GM19043 (cell line): ENCODE measurements around the gene SRCIN1.

Experiments
- ATAC-seq: cut with Tn5 transposase; IDR thresholded peaks from one replicate; pipeline ENCODE4 v1.9.1; 2021; ENCODE audit warnings: low read depth; ENCODE audit not compliant: unreplicated experiment

SRCIN1 gene

DNA sequence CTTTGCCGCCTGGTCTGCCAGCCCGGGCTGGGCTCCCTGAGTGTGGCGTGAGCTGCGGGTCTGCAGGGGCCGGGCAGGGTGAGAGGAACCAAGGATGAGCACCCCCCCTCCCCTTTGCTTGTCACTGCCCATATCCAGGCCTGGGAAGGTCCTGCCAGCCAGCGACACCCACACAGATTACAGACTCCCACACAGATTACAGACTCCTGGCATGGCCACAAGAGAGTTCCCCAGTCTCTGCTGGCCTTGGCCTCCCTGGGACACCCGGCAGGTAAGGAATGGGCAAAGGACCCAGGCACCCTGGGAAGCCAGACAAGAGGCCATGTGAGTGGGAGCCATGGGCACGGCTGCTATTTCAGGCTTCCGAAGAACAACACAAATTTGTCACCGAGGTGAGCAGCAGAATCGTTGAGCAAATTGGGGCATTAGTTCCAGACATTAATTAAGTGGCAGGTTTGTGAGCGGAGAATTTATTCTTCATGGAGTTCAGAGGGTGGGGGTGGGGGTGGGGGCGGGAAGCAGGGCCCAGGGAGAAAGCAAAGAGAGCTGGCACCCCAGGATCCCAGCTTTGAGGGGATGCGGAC, 41.4 kb downstream of the SRCIN1 start:
- ATAC-seq: no peak

DNA sequence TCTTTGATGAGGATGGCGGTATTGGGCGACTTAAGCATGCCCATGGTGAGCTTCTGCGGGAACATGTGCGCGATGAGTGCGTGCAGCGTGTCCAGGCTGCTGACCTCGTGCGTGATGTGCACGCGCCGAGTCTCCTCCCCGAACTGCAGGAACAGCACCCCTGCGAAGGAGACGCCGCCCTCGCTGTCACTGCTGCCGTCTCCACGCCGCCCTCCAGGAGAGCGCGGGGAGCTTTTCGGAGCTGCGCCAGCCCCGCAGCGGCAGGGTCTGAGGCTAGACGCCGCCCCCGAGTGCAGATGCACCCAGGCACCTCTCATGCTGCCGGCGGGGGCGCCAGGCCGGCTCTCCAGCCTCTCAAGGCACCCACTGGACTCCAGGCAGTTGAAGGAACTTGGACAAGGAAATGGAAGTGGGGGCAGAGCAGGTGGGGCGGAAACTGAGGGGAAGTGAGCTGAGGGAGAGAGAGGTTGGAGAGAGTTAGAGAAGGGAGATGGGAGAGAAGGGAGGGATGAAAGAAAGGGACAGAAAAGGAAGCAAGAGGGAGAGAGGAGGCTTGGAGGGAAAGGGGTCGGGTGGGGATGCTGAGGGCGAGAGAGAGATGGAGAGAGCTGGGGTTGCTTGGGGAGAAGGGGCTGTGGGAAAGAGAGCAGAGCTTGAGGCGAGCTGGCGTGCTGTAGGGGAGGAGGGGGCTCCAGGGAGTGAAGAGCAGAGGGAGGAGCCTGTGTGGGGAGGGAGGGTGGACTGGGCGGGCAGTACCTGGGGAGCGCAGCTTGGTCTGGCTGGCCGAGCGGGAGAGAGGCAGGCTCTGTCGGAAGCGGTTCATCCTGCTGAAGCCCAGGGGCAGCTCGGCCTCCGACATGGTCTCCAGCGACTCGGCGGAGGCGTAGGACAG, 42.1 kb downstream of the SRCIN1 start:
- no peak for ATAC-seq

GRCh38 chr17:38562903-38563302, 42.8 kb downstream of the SRCIN1 start:
- ATAC-seq: no peak

DNA sequence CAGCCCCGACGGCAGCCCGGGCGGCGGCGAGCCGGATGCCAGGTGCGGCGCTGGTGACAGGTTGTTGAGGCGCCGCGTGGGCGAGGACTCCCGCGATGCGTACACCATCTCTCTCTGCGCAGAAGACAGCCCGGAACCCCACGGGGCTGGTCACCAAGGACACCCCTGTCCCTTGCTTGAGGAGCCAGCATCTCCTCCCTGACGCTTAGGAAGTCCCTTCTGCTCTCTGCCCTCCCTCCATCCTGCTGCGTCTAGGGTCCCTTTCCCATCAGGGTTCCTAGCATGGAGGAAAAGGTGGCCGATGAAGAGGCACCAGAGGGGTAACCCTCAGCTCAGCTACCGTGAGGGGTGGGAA, 43.6 kb downstream of the SRCIN1 start:
- ATAC-seq: no peak

GRCh38 chr17:38561416-38562214, 44.1 kb downstream of the SRCIN1 start:
- ATAC-seq: no peak

DNA sequence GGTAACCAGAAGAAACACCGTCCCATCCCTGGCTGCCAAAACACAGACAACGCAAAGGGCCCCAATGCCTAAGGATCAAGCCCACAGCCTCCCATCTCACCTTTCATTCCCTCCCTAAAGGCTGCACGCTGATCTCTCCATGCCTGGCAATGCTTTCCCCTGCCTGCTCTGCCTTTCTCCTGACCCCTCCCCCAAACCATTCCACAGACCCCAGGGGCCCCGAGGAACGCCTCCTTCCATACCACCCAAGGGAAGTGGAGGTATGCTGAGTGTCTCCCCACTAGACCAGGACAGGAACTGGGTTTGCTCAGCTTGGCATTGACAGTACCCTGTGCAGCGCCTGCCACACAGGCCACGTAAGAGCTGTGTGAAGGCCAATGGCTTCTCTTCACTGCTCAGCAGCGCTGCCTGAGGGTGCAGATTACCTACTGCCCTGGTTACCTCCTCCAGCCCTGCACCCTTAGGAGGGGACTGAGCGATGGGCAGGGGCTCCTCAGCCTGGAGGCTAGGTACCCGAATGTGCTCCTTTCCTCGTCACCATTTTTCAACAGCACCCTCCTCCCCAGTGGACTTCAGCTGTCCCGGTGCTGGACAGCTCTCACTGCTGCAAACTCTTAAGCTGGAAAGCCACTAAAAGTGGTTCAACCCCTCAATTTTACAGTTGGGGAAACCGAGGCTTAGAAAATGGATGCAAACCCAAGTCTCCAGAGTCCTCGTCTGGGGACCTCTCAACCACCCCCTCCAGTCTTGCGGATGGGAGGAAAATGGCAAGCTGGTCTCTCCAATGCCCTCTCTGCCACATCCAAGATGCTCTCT, 45.0 kb downstream of the SRCIN1 start:
- no peak for ATAC-seq

DNA sequence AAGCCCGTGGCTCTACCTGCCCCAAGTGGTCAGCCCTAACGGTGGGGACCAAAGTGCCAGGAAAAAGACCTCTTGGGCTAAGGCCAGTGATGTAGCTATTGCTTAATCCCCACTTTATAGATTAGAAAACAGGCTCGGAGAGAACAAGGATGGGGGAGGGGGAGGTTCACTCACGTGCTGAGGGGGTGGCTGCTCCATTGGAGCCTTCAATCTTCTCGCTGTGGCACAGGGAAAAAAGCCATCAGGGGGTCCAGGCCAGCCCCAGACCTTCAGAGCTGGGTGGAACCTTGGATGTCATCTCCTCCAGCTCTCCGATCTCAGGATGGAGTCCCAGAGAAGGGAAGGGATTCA, 45.9 kb downstream of the SRCIN1 start:
- ATAC-seq: no peak

DNA sequence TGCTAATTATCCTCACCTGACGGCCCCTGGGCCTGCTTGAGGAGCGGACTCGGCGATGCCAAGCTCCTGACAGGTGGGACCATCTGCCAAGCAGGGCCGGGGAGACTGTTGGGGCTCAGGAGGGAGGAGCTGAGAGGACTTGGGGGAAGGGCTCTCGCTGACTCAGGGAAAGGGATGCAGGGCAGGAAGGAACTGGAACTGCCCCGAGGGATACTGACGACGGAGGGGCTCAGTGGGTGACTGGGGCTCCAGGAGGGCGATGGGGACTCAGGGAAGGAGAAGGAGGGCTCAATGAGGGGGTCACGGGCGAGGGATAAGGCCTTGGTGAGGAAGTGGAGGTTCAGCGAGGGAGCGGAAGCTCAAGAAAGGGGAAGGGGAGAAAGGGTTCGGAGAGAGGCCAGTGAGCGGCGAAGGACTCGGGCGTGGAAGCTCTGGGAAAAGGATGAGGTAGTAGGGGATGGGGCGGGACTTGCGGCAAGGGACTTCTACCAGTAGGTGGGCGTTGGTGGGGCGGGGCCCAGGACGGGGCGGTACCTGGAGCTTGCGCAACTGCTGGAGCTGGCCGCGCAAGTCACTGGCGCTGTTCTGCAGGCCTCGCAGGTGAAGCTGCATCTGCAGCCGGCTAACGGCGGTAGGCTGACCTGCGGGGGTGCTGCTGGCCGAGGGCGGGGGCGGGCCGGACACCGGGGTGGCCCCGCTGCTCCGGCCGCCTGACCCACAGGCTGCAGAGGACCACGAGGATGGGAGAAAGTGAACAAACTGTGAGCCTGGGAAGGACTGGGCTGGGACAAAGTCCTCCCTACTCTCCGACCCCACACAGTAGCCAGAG, 46.5 kb downstream of the SRCIN1 start:
- ATAC-seq: peak; percentile 48

DNA sequence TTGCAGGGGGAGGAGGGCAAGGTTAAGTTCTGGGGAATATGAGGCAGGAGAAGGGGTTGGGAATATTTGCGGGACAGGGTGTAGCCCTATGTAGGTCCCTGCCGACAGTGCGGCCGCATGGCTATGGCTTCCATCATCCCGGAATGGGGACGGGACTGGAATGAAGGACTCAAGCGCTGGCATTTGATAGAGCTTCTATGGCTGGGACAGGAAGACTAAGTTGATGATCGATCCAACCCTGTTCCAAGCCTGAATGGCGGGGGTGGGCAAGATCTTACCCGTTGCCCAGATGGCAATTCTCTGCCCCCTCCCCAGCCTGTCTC, 47.1 kb downstream of the SRCIN1 start:
- ATAC-seq: no peak

DNA sequence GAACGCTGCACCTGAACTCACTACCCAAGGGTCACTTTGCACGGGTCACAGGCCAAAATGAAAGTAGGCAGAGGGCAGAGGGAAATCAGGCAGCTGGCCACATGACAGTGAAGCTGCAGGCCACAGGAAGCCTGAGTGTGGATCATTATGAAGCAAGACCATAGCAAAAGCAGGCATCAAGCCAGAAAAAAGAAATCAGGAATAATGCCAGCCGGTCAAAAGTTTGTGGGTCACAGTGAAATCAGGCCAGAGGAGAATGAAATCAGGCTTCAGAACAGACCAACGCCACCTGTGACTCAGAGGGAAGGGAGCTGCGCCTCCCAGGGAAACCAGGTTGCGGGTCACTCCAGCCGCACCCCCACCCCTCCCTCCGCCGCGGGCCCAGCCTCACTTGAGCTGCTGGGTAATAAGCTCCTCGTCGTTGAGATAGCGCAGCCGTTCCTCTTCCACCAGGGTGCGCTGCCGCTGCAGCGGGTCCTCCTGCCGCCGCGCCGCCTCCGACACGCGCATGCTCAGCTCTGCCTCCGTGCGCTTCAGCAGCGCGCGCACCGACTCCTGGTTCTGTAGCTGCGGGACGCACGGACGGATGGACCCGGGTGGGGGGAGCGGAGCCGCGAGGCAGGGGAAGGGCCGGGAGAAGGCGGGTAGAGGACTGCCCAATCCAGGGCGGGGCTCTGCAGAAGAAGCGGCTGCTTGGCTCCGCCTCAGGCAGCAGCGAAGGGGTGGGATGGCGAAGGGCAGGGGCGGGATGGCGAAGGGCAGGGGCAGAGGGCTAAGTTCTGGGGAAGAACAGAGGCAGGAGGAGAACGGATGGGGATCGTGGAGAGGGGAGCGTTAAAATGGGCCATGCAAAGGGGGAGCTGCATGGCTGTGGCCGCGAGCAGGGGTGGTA, 47.7 kb downstream of the SRCIN1 start:
- peak; percentile 64 for ATAC-seq

DNA sequence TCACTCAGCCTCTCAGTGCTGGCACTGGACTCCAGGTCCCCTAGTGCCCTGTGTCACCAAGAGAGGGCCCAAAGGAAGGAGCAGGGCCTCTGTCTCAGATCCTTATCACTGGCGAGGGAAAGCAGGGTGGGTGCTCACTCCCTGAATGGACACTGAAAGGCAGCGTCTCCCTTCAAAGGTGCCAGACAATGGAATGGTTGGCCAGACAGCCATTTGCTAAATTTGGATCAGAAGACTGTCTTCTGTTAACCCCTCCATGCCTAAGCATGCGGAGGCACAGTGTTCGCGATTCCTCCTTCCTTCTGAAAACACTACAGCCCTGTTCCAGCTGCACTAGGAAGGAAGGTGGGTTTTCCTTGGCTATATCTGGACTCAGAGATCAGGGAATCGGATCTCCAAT, 48.4 kb downstream of the SRCIN1 start:
- no peak for ATAC-seq

DNA sequence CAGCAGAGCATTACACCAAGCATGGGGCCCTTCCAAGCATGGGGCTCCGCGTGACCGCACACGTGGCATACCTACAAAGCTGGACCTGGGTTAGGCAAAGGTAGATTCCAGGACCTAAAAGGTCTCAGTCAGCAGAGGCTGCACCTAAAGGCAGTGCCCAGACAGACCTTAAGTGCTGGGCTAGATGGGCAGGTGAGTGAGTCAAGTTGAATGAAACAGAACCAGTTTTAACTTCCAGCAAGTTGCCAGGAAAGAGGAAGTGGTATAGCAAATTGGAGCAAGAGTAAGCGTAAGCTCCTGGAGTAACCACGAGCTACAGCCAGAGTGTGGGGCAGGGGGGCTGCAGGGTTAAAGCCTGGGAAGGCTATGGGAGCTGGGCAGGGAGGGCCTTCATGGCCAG, 49.5 kb downstream of the SRCIN1 start:
- ATAC-seq: no peak

DNA sequence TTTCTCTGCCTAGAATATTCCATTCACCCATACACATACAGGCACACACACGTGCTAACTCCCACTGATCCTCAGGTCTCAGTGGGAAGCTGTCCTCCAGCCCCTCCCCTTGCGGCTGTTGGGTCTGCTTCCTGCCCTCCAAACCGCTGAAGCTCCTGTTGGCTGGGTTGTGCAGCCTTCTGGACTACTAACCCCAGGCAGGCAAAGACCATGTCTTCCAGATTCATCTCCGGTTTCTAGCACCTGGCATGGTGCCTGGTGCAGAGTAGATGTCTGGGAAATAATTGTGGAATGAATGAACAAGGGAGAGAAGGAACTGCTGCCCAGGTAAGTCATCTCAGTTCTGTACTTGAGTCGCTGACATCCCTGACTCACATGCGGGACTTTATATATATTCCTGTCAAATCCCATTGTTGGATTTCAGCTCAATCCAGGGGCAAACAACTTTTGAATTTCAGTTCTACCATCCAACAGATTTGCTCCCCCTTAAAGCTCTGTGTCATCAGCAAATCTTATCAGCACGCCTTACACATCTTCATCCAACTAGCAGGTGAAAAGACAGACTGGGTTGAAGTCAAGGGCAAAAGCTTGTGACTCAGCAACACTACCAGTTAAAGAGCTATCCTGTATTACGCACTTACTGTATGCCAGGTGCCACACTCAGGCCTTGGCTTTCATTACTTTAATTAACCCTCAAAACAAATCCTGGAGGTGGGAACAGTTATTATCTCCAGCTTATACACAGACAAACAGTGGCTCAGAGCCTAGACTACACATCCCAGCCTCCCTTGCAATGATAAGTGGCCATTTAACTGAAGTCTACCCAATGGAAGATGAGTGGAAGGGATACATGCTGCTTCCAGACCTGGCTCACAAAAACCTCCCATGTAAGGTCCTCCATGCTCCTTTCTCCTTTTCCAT, 51.1 kb downstream of the SRCIN1 start:
- ATAC-seq: no peak

DNA sequence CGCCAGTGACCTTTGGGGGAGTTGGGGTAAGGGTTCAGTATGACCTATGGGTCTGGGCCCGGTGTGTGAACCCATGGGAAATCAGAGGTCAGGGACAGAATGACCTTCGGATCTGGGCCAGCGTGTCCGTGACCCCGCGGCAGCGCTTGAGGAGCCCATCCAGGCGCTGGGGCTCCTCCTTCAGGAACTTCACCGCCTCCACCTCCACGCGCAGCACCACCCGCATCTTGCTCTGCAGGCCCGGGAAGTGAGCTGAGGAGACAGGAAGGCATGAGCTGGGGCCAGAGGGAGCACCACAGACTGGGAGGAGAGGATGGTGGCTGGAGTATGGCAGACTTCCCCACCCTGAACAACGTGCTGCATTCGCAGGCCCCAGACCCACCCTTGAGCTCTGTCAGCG, 53.4 kb downstream of the SRCIN1 start:
- ATAC-seq: no peak

GRCh38 chr17:38551121-38551520, 54.6 kb downstream of the SRCIN1 start:
- no peak for ATAC-seq

DNA sequence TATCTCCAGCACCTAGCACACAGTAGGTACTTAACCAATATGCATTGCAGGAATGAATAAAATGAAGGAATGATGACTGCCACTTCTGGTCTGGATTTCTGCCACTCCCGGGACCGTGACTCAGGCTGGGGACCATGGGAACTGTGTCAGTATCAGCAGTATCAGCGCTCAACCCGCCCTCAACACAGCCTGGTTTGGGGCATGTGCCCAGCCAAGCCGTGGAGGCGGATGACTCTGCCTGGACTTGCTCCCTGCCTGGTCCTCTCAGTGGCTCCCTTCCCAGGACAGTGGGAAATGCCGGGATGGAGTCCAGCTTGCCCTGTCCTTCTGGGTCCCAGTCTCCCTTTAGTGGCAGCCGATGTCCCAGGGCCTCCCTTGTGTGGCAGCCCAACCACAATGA, 55.1 kb downstream of the SRCIN1 start:
- ATAC-seq: no peak

GRCh38 chr17:38549285-38549684, 56.5 kb downstream of the SRCIN1 start:
- ATAC-seq: no peak

DNA sequence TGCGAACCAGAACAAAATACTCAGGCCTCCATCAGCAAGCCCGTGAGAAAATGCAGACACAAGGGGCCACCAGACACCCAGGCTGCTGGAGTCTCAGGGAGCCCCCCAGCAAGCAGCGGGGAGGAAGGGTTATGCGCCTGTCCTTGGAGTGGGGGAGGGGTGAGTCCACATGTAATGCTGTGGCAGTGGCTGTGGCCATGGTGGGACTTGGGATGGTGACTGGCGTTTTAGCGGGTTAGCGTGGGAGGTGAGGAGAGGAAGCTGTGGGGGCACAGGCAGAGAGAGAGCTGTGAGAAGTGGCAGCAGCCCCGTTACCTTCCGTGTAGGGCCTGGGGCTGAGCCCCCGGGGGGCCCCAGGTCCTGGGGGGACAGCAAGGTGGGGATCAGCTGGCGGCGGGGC, 58.3 kb downstream of the SRCIN1 start:
- ATAC-seq: no peak
